Activated naive CD8-positive, alpha-beta T cell treated with anti-CD3 and anti-CD28 coated beads for 36 hours (primary cell): ENCODE data around the gene BBLN. TPM values are rescaled to one million over a fixed set of nuclear protein-coding genes. Genes with fewer than 3 reads are reported as not detected.

Experiments used
- DNase-seq: peaks from one replicate; pipeline ENCODE4 v3.0.0; 2021
- H3K27ac Mint-ChIP-seq: one replicate; pipeline ENCODE4 v1.8.0; 2022; ENCODE audit warnings: mild to moderate bottlenecking, moderate library complexity, mixed read lengths
- H3K27me3 Mint-ChIP-seq: one replicate; pipeline ENCODE4 v1.8.0; 2022; ENCODE audit warnings: mild to moderate bottlenecking, mixed read lengths
- H3K36me3 Mint-ChIP-seq: one replicate; pipeline ENCODE4 v1.8.0; 2021; ENCODE audit warnings: mild to moderate bottlenecking, mixed read lengths
- H3K4me1 Mint-ChIP-seq: one replicate; pipeline ENCODE4 v1.8.0; 2021; ENCODE audit warnings: mixed read lengths
- H3K4me3 Mint-ChIP-seq: one replicate; pipeline ENCODE4 v1.8.0; 2022; ENCODE audit warnings: mild to moderate bottlenecking, moderate library complexity, mixed read lengths
- H3K9me3 Mint-ChIP-seq: one replicate; pipeline ENCODE4 v1.8.0; 2022; ENCODE audit warnings: mixed read lengths
- total RNA-seq, 2 experiments: library from RNA; stranded (reverse); gene quantifications; one replicate each; pipeline ENCODE4 v1.2.3, GENCODE V29; 2021

The BBLN gene
- total RNA-seq, 2 experiments from 2014 or later: 74.1 to 77.3 TPM

- H3K4me1 Mint-ChIP-seq: peaks cover 16% of the 10 kb centered on the region
- no peaks in the 10 kb centered on the region for H3K36me3 Mint-ChIP-seq
- H3K9me3 Mint-ChIP-seq: no peaks in the 10 kb centered on the region
- DNase-seq: no peak
- peak overlapping the region; percentile 57 for H3K4me3 Mint-ChIP-seq
- peaks cover 21% of the 10 kb centered on the region for H3K27me3 Mint-ChIP-seq
- peak overlapping the region; percentile 70 for H3K27ac Mint-ChIP-seq
Measured at GRCh38 chr9:128202648-128203023, 42.6 kb downstream of the BBLN start.

- Mint-ChIP-seq H3K4me3 (peak within 1 kb of the TSS; percentile 57), H3K27me3 (peaks cover 21% of the 10 kb centered on the region), H3K36me3 (no peaks in the 10 kb centered on the region), H3K4me1 (peaks cover 16% of the 10 kb centered on the region), H3K27ac (peak within 1 kb of the TSS; percentile 70), H3K9me3 (no peaks in the 10 kb centered on the region)
- DNase-seq: peak; percentile 85
Measured at GRCh38 chr9:128203024-128203706, 43.1 kb downstream of the BBLN start, which contains the start of gene DNM1. TSS of gene DNM1 (plus strand) at chr9:128203379. CDS start at chr9:128203471, 92 bp downstream.

- Mint-ChIP-seq H3K4me1 (peaks cover 16% of the 10 kb centered on the region), H3K27me3 (peaks cover 21% of the 10 kb centered on the region), H3K4me3 (peak overlapping the region; percentile 56), H3K36me3 (no peaks in the 10 kb centered on the region), H3K27ac (no peak overlapping the region), H3K9me3 (no peaks in the 10 kb centered on the region)
- DNase-seq: no peak
Measured at GRCh38 chr9:128203707-128204551, 43.9 kb downstream of the BBLN start.

- Mint-ChIP-seq H3K4me1 (peaks cover 16% of the 10 kb centered on the region), H3K4me3 (no peak overlapping the region), H3K27me3 (peaks cover 21% of the 10 kb centered on the region), H3K9me3 (no peaks in the 10 kb centered on the region), H3K36me3 (no peaks in the 10 kb centered on the region), H3K27ac (no peak overlapping the region)
- no peak for DNase-seq
Measured at GRCh38 chr9:128204858-128205257, 44.8 kb downstream of the BBLN start.

- no peak overlapping the region for H3K4me3 Mint-ChIP-seq
- H3K27me3 Mint-ChIP-seq: peaks cover 21% of the 10 kb centered on the region
- no peaks in the 10 kb centered on the region for H3K9me3 Mint-ChIP-seq
- H3K4me1 Mint-ChIP-seq: peaks cover 16% of the 10 kb centered on the region
- H3K27ac Mint-ChIP-seq: no peak overlapping the region
- H3K36me3 Mint-ChIP-seq: no peaks in the 10 kb centered on the region
- DNase-seq: no peak
Measured at GRCh38 chr9:128205296-128205944, 45.4 kb downstream of the BBLN start.

- DNase-seq: no peak
- peaks cover 21% of the 10 kb centered on the region for H3K27me3 Mint-ChIP-seq
- no peaks in the 10 kb centered on the region for H3K9me3 Mint-ChIP-seq
- peaks cover 16% of the 10 kb centered on the region for H3K4me1 Mint-ChIP-seq
- no peaks in the 10 kb centered on the region for H3K36me3 Mint-ChIP-seq
- no peak overlapping the region for H3K4me3 Mint-ChIP-seq
- H3K27ac Mint-ChIP-seq: no peak overlapping the region
Measured at GRCh38 chr9:128206484-128206883, 46.4 kb downstream of the BBLN start.

GRCh38 chr9:128206916-128207910, 47.1 kb downstream of the BBLN start:
- no peak for DNase-seq
- Mint-ChIP-seq H3K36me3 (no peaks in the 10 kb centered on the region), H3K9me3 (no peaks in the 10 kb centered on the region), H3K27ac (no peak overlapping the region), H3K4me3 (no peak overlapping the region), H3K4me1 (peaks cover 12% of the 10 kb centered on the region), H3K27me3 (peaks cover 23% of the 10 kb centered on the region)

- no peaks in the 10 kb centered on the region for H3K9me3 Mint-ChIP-seq
- H3K27ac Mint-ChIP-seq: no peak overlapping the region
- no peaks in the 10 kb centered on the region for H3K36me3 Mint-ChIP-seq
- peaks cover 5% of the 10 kb centered on the region for H3K4me1 Mint-ChIP-seq
- DNase-seq: no peak
- H3K4me3 Mint-ChIP-seq: no peak overlapping the region
- peaks cover 25% of the 10 kb centered on the region for H3K27me3 Mint-ChIP-seq
Measured at GRCh38 chr9:128208386-128208785, 48.3 kb downstream of the BBLN start.

GRCh38 chr9:128208946-128209669, 49.0 kb downstream of the BBLN start:
- Mint-ChIP-seq H3K36me3 (no peaks in the 10 kb centered on the region), H3K27me3 (peaks cover 25% of the 10 kb centered on the region), H3K9me3 (no peaks in the 10 kb centered on the region), H3K4me3 (no peak overlapping the region), H3K27ac (no peak overlapping the region), H3K4me1 (peaks cover 4% of the 10 kb centered on the region)
- no peak for DNase-seq

- H3K4me3 Mint-ChIP-seq: no peak overlapping the region
- DNase-seq: no peak
- H3K36me3 Mint-ChIP-seq: no peaks in the 10 kb centered on the region
- peaks cover 9% of the 10 kb centered on the region for H3K27me3 Mint-ChIP-seq
- no peaks in the 10 kb centered on the region for H3K9me3 Mint-ChIP-seq
- H3K27ac Mint-ChIP-seq: no peak overlapping the region
- peaks cover 2% of the 10 kb centered on the region for H3K4me1 Mint-ChIP-seq
Measured at GRCh38 chr9:128211186-128211980, 51.3 kb downstream of the BBLN start.

- Mint-ChIP-seq H3K27ac (no peak overlapping the region), H3K27me3 (peaks cover 8% of the 10 kb centered on the region), H3K9me3 (no peaks in the 10 kb centered on the region), H3K4me1 (peaks cover 2% of the 10 kb centered on the region), H3K4me3 (no peak overlapping the region), H3K36me3 (no peaks in the 10 kb centered on the region)
- no peak for DNase-seq
Measured at GRCh38 chr9:128211981-128212281, 51.9 kb downstream of the BBLN start.
